WERI-Rb-1 (cell line): ENCODE data around the gene COL18A1.

ENCODE experiments used
- DNase-seq: peaks from one replicate; pipeline ENCODE4 v3.0.0-alpha.2; 2020
- H3K27ac ChIP-seq: fragments of 250-450 bp; sonication (Bioruptor Pico); 2 replicates; pipeline ENCODE4 v1.5.1; 2020; ENCODE audit warnings: mild to moderate bottlenecking, moderate library complexity
- H3K27me3 ChIP-seq: fragments of 250-450 bp; sonication (Bioruptor Pico); 2 replicates; pipeline ENCODE4 v1.5.1; 2021; ENCODE audit warnings: mild to moderate bottlenecking, low read depth, moderate library complexity; ENCODE audit not compliant: insufficient read depth, severe bottlenecking
- H3K36me3 ChIP-seq: fragments of 250-450 bp; sonication (Bioruptor Pico); 2 replicates; pipeline ENCODE4 v1.5.1; 2020; ENCODE audit warnings: mild to moderate bottlenecking, moderate library complexity
- H3K4me3 ChIP-seq: 2 replicates; pipeline ENCODE4 v1.5.1; 2011; ENCODE audit warnings: low read depth, mild to moderate bottlenecking, control low read depth, low read length
- H3K9me3 ChIP-seq: fragments of 250-450 bp; sonication (Bioruptor Pico); 2 replicates; pipeline ENCODE4 v1.5.1; 2021; ENCODE audit warnings: mild to moderate bottlenecking, moderate library complexity; ENCODE audit not compliant: severe bottlenecking
- CTCF ChIP-seq: IDR thresholded peaks from 2 replicates; pipeline ENCODE4 v1.5.1; 2011; ENCODE audit warnings: low read depth, mild to moderate bottlenecking, control low read depth, inconsistent platforms, low read length

Gene COL18A1

GRCh38 chr21:45383615-45384201, 21.3 kb upstream of the COL18A1 start:
- no peaks in the 10 kb centered on the region for H3K27me3 ChIP-seq
- TF ChIP-seq CTCF = no peak
- DNase-seq = no peak
- no peak overlapping the region for H3K27ac ChIP-seq
- no peaks in the 10 kb centered on the region for H3K9me3 ChIP-seq
- no peaks in the 10 kb centered on the region for H3K36me3 ChIP-seq
- no peak overlapping the region for H3K4me3 ChIP-seq

- Histone ChIP-seq H3K9me3 (no peaks in the 10 kb centered on the region), H3K36me3 (no peaks in the 10 kb centered on the region), H3K27me3 (no peaks in the 10 kb centered on the region), H3K27ac (no peak overlapping the region), H3K4me3 (no peak overlapping the region)
- TF ChIP-seq CTCF = no peak
- no peak for DNase-seq
These were observed 20.1 kb upstream of the COL18A1 start for GRCh38 chr21:45384656-45385548.

GRCh38 chr21:45385549-45386050, 19.4 kb upstream of the COL18A1 start:
- TF ChIP-seq CTCF = no peak
- Histone ChIP-seq H3K4me3 (no peak overlapping the region), H3K27me3 (no peaks in the 10 kb centered on the region), H3K9me3 (no peaks in the 10 kb centered on the region), H3K27ac (no peak overlapping the region), H3K36me3 (no peaks in the 10 kb centered on the region)
- DNase-seq = no peak

- no peaks in the 10 kb centered on the region for H3K36me3 ChIP-seq
- no peak for TF ChIP-seq CTCF
- H3K27me3 ChIP-seq = no peaks in the 10 kb centered on the region
- H3K27ac ChIP-seq = no peak overlapping the region
- no peak for DNase-seq
- no peaks in the 10 kb centered on the region for H3K9me3 ChIP-seq
- no peak overlapping the region for H3K4me3 ChIP-seq
These were observed 18.6 kb upstream of the COL18A1 start for GRCh38 chr21:45386336-45386727.

- TF ChIP-seq CTCF = no peak
- H3K27me3 ChIP-seq = no peaks in the 10 kb centered on the region
- H3K9me3 ChIP-seq = no peaks in the 10 kb centered on the region
- no peak overlapping the region for H3K4me3 ChIP-seq
- no peak for DNase-seq
- H3K27ac ChIP-seq = no peak overlapping the region
- H3K36me3 ChIP-seq = no peaks in the 10 kb centered on the region
These were observed 18.1 kb upstream of the COL18A1 start for GRCh38 chr21:45386728-45387371.
